Left cardiac atrium (tissue), 4 donors: ENCODE results near the gene NTN5. TPM values are rescaled to one million over a fixed set of nuclear protein-coding genes. Genes with fewer than 3 reads are reported as not detected.

Experiments
- ATAC-seq, 2 donors: fragments of 200-7000 bp; cut with Tn5 transposase; one replicate each; pipeline ENCODE4 v1.9.1; 2020; ENCODE audit warnings: mild to moderate bottlenecking in 2 of 2, moderate library complexity in 2 of 2
- DNase-seq: peaks from one replicate; pipeline ENCODE4 v3.0.0-alpha.2; 2020
- intact Hi-C, 2 donors: fragments of 100-400 bp; cut with DNase I; formaldehyde crosslinking; loops; one replicate each; pipeline versions ENCODE4 v1.14.1 to v1.15.1; 2022 to 2023
- total RNA-seq, 2 donors: library from RNA; stranded (reverse); fragmentation: NEBNext Ultra II Directional; extraction: Animal tissue kit (Norgen Biotek cat#: 25700); gene quantifications; one replicate each; pipeline ENCODE4 v1.2.1, GENCODE V29; 2021
- donor health status: DM: no; HTN: yes; CAD: no.
- donor health status: DM: no; HTN: yes; CAD: no; lungs with severe emphysema.
- donor health status: DM: yes; HTN: yes; CAD: no.
- donor health status: Dilated cardiomyopathy.

Gene NTN5
- total RNA-seq, 2 donors from 2014 or later, result 0.21 to 0.27 TPM

GRCh38 chr19:48651683-48652048 lies 21.2 kb downstream of the NTN5 start:
- ATAC-seq (no peak), DNase-seq (no peak)
- intact Hi-C loops, result no loop called here

GRCh38 chr19:48650974-48651682 lies 21.7 kb downstream of the NTN5 start:
- intact Hi-C loops, result no loop called here
- ATAC-seq (no peak), DNase-seq (no peak)

- intact Hi-C loops, result loop anchor here in 1 of 2 donors (10.0 kb wide), 1 partner anchor 197 kb away; no protein-coding TSS in a partner anchor
- ATAC-seq (no peak), DNase-seq (no peak)
These were observed 24.7 kb downstream of the NTN5 start for GRCh38 chr19:48648134-48648533.

- DNase-seq, result no peak
- intact Hi-C loops, result loop anchor here in 1 of 2 donors (10.0 kb wide), 1 partner anchor 198 kb away; no protein-coding TSS in a partner anchor
- ATAC-seq, result no peak
These were observed 26.0 kb downstream of the NTN5 start for GRCh38 chr19:48646722-48647216.

- peak; percentile 94 for ATAC-seq
- intact Hi-C loops, result loop anchor here in 1 of 2 donors (10.0 kb wide), 1 partner anchor 199 kb away; no protein-coding TSS in a partner anchor
These were observed 26.7 kb downstream of the NTN5 start, which contains the start of gene CA11 for GRCh38 chr19:48646001-48646721. Gene CA11, minus strand, starts transcription at chr19:48646187. Its CDS starts 555 bp downstream, at chr19:48645632.

GRCh38 chr19:48645620-48646000 lies 27.2 kb downstream of the NTN5 start:
- ATAC-seq (peak; percentile 8 to 9), DNase-seq (no peak)
- intact Hi-C loops, result loop anchor here in 1 of 2 donors (10.0 kb wide), 1 partner anchor 199 kb away; no protein-coding TSS in a partner anchor

More at GRCh38 chr19:48646001-48646721, 26.7 kb downstream of the NTN5 start, which contains the start of gene CA11:
- DNase-seq, result peak; percentile 89

GRCh38 chr19:48644839-48645619 lies 27.8 kb downstream of the NTN5 start:
- intact Hi-C loops, result loop anchor here in 1 of 2 donors (10.0 kb wide), 1 partner anchor 200 kb away; no protein-coding TSS in a partner anchor
- DNase-seq, result peak; percentile 82

GRCh38 chr19:48644355-48644754 lies 28.5 kb downstream of the NTN5 start:
- DNase-seq (no peak), ATAC-seq (no peak)
- intact Hi-C loops, result loop anchor here in 1 of 2 donors (10.0 kb wide), 1 partner anchor 200 kb away; no protein-coding TSS in a partner anchor

More at GRCh38 chr19:48644839-48645619, 27.8 kb downstream of the NTN5 start:
- ATAC-seq, result peak; percentile 75 to 81

- DNase-seq, result no peak
- intact Hi-C loops, result loop anchor here in 1 of 2 donors (10.0 kb wide), 1 partner anchor 202 kb away; no protein-coding TSS in a partner anchor
- no peak for ATAC-seq
These were observed 30.0 kb downstream of the NTN5 start for GRCh38 chr19:48642862-48643261.

GRCh38 chr19:48641850-48642249 lies 31.0 kb downstream of the NTN5 start:
- no peak for DNase-seq
- ATAC-seq, result no peak
- intact Hi-C loops, result loop anchor here in 1 of 2 donors (10.0 kb wide), 1 partner anchor 203 kb away; no protein-coding TSS in a partner anchor

- intact Hi-C loops, result loop anchor here in 1 of 2 donors (10.0 kb wide), 1 partner anchor 205 kb away; no protein-coding TSS in a partner anchor
- DNase-seq, result no peak
- ATAC-seq, result no peak
These were observed 33.1 kb downstream of the NTN5 start for GRCh38 chr19:48639483-48640375.

- intact Hi-C loops, result no loop called here
- no peak for DNase-seq
- no peak for ATAC-seq
These were observed 33.9 kb downstream of the NTN5 start for GRCh38 chr19:48638831-48639381.

- ATAC-seq (peak; percentile 48 to 51), DNase-seq (peak; percentile 86)
- intact Hi-C loops, result no loop called here
These were observed 34.6 kb downstream of the NTN5 start for GRCh38 chr19:48637948-48638830.

GRCh38 chr19:48637449-48637947 lies 35.3 kb downstream of the NTN5 start:
- intact Hi-C loops, result no loop called here
- peak; percentile 80 to 87 for ATAC-seq
- DNase-seq, result peak; percentile 99

GRCh38 chr19:48636859-48637448 lies 35.9 kb downstream of the NTN5 start, which contains the start of gene DBP:
Gene DBP, minus strand, starts transcription at chr19:48637379. Its CDS starts 385 bp downstream, at chr19:48636994.
- ATAC-seq, result peak in 1 of 2 donors; percentile 2
- intact Hi-C loops, result no loop called here
- DNase-seq, result peak; percentile 53
